Aorta (tissue), 5 donors: Measurements from ENCODE around the gene CHI3L2. TPM values are rescaled to one million over a fixed set of nuclear protein-coding genes. Genes with fewer than 3 reads are reported as not detected.

Experiments used
- ATAC-seq: fragments of 200-7000 bp; cut with Tn5 transposase; one replicate; pipeline ENCODE4 v1.9.1; 2022; ENCODE audit warnings: moderate library complexity; ENCODE audit not compliant: low FRiP score
- DNase-seq, 2 donors: peaks; one replicate each; pipeline ENCODE4 v3.0.0-alpha.2; 2020
- H3K27ac ChIP-seq, 2 donors: one replicate each; pipeline ENCODE4 v1.5.1; 2013; ENCODE audit warnings: low read length in 2 of 2, mild to moderate bottlenecking in 2 of 2, moderate library complexity in 2 of 2, control low read depth in 1 of 2, inconsistent platforms in 1 of 2, low read depth in 1 of 2
- H3K27me3 ChIP-seq, 2 donors: one replicate each; pipeline ENCODE4 v1.6.1; 2013; ENCODE audit warnings: control low read depth in 1 of 2, low read length in 1 of 2, mild to moderate bottlenecking in 1 of 2, moderate library complexity in 1 of 2; ENCODE audit not compliant: insufficient read depth in 2 of 2, control insufficient read depth in 1 of 2
- H3K36me3 ChIP-seq, 2 donors: one replicate each; pipeline ENCODE4 v1.6.1; 2013; ENCODE audit warnings: control low read depth in 1 of 2, low read length in 1 of 2, mild to moderate bottlenecking in 1 of 2; ENCODE audit not compliant: insufficient read depth in 2 of 2, control insufficient read depth in 1 of 2
- H3K4me1 ChIP-seq, 2 donors: one replicate each; pipeline ENCODE4 v1.6.1; 2013; ENCODE audit warnings: low read length in 2 of 2, control low read depth in 1 of 2, mild to moderate bottlenecking in 1 of 2, moderate library complexity in 1 of 2; ENCODE audit not compliant: insufficient read depth in 2 of 2, control insufficient read depth in 1 of 2
- H3K4me3 ChIP-seq, 2 donors: one replicate each; pipeline ENCODE4 v1.5.1; 2013; ENCODE audit warnings: low read length in 2 of 2, control low read depth in 1 of 2, mild to moderate bottlenecking in 1 of 2
- H3K9me3 ChIP-seq: one replicate; pipeline ENCODE4 v1.6.1; 2013; ENCODE audit warnings: mild to moderate bottlenecking, low read length; ENCODE audit not compliant: control insufficient read depth
- WGBS, 2 donors: extraction: QIAGEN DNeasy Blood & Tissue Kit; methylation state at CpG; one replicate each; pipeline ENCODE4 v1.1.7; 2013; 5-methylcytosine and 5-hydroxymethylcytosine counted together
- intact Hi-C, 2 donors: fragments of 100-400 bp; cut with DNase I; formaldehyde crosslinking; loops; one replicate each; pipeline versions ENCODE4 v1.14.2 to v1.15.0; 2022
- polyA plus RNA-seq, 2 donors: library from polyadenylated mRNA; stranded (reverse); fragments of 200-250 nt; gene quantifications; one replicate each; pipeline ENCODE4 v1.2.3, GENCODE V29; 2013
- total RNA-seq, 2 donors: library from RNA; stranded (reverse); fragmentation: NEBNext Ultra II Directional; extraction: Animal tissue kit (Norgen Biotek cat#: 25700); gene quantifications; one replicate each; pipeline ENCODE4 v1.2.1, GENCODE V29; 2021
- donor health status: healthy with polysubstance abuse.
- donor health status: Bipolar disorder and iron deficiency.
- donor health status: DM: no; HTN: no; CAD: no.
- donor health status: DM: no; HTN: no; CAD: no.
- donor health status: DM: yes; HTN: yes; CAD: no.

Gene CHI3L2
- total and polyA plus RNA-seq, 4 donors: 0.33 to 12.5 (median 7.8) TPM; not detected in 1

DNA sequence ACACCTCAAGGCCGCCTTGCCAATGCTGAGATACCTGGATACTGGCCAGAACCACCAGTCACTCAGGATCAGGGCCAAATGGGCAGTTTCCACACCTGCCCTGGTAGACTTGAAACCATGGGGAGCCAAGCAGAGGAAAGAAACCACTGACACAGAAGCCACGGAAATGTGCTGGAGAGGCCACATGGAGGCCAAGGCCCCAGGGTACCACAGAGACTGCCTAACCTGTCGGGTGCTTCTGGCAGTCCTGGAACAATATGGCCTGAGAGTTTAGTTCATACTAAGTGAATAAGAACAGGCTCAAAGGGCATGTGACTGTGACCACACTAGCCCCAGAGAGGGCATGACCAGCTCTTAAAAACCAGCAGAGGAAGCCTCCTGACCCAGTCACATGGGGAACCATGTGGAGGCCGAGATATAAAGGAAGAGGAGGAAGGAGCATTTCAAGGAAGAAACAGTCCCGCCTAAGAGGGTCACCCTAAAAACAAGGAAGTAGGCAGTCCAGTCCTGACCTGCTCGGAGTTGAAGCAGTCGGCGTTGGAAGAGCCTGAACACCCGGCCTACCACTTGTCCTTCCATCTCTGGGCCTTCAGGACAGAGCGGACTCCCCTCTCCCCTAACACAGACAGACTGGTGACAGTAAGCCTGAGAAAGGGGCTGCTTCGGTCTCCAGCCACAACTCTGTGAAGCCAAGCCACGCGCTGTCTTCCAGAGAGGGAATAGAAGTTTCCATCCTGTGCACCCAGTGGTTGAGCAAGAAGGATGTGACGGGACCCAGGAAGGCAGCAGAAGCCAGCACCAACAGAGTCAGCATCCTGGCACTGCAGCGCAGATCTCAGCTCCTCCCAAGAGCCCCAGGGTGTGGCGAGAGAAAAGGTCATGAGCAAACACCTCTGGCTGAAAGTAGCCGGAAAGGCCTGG, 27.4 kb upstream of the CHI3L2 start, which contains the start of gene DENND2D:
TSS of gene DENND2D (minus strand) at position 766 of the 921 bp plus-strand sequence. CDS start at position 579, 187 bp downstream.
- intact Hi-C loops: loop anchor here in 1 of 2 donors (10.0 kb wide), 1 partner anchor 55 kb away; no protein-coding TSS in a partner anchor
- peak; percentile 36 for ATAC-seq
- WGBS, 2 donors: 92% methylated on average over 17 of the region's 17 CpGs
- Histone ChIP-seq H3K9me3 (no peaks in the 10 kb centered on the region), H3K4me1 (no peaks in the 10 kb centered on the region), H3K27me3 (no peaks in the 10 kb centered on the region), H3K4me3 (no peak within 1 kb of the TSS), H3K36me3 (no peaks in the 10 kb centered on the region), H3K27ac (no peak within 1 kb of the TSS)
- peak in 1 of 2 donors; percentile 88 for DNase-seq

DNA sequence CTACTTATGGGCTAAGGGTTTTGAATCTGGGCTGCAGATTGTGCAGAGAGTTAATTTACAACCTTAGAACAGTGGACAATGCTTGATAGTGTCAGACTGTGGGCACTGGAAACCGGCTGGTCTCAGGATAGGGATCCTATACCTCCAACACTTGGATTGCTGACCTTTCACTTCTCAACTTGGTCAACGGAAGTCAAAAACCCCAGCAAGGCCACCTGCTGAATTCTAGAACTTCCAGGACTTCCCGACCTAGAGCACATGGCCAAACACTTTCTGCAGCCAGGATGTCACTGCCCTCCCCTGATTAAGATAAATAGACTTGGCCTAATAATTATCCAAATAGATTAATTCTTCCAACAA, 26.7 kb upstream of the CHI3L2 start:
- H3K27me3 ChIP-seq: no peaks in the 10 kb centered on the region
- DNase-seq (no peak), ATAC-seq (no peak)
- H3K36me3 ChIP-seq: no peaks in the 10 kb centered on the region
- no peak overlapping the region for H3K4me3 ChIP-seq
- intact Hi-C loops: no loop called here
- H3K9me3 ChIP-seq: no peaks in the 10 kb centered on the region
- WGBS, 2 donors: 82 to 84% methylated on average over 3 of the region's 3 CpGs
- no peaks in the 10 kb centered on the region for H3K4me1 ChIP-seq
- H3K27ac ChIP-seq: no peak overlapping the region

DNA sequence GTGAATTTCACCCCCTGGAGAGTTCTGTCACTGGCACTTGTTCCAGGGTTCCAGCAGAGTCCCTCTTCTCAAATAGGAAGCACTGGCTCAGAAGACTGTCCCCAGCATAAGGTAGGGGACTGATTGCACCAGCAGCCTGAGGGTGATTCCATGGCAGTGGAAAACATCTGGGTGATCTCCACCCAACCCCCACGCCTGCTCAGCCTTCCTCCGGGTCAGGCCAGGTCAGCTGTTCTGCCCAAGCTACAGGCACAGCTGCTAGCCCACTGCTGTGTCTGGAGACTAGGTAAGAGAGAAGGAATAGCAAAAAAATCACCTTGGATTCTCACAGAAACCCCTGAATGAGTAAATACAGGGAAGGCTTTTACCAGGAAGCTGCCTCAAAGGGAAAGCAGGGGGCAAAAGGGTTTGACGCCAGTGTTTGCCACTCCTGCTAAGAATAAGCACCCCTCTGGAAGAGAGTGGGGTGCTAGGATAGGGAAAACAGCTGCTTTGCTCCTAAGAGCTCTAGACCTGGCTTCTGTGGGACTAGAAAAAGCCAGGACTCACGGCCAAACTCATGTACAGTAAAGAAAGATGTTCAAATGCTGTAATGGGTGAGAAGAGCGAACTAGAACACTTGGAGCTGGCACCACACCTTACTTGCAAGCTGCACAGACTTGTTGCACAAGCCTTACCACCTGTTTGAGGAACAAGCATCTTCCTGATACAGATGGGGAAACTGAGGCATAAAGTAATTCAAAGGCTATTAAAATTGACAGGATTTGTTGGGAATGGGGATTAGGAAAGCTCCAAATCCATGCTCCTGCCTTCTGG, 26.0 kb upstream of the CHI3L2 start:
- intact Hi-C loops: no loop called here
- no peaks in the 10 kb centered on the region for H3K27me3 ChIP-seq
- WGBS, 2 donors: 62 to 71% methylated on average over 5 of the region's 5 CpGs
- no peak overlapping the region for H3K4me3 ChIP-seq
- ATAC-seq: no peak
- no peak overlapping the region for H3K27ac ChIP-seq
- no peaks in the 10 kb centered on the region for H3K9me3 ChIP-seq
- no peaks in the 10 kb centered on the region for H3K4me1 ChIP-seq
- H3K36me3 ChIP-seq: no peaks in the 10 kb centered on the region
- no peak for DNase-seq

DNA sequence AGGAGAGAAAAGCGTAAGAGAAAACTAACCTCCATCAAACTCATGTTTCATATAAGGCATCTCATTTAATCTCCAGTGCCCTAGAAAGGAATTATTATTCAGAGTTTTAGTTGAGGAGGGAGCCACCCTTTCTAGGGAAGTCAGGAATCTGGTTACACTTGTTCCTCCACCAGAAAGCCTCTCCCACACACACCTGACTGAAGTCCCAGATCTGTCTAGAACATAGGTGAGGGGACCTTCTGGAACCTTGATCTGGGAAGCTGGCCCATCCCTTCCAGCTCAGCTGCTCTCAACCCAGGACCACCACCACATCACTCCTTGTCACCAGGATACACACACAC, 25.2 kb upstream of the CHI3L2 start:
- intact Hi-C loops: no loop called here
- 92 to 97% methylated on average over 1 of the region's 1 CpG for WGBS, 2 donors
- Histone ChIP-seq H3K27me3 (no peaks in the 10 kb centered on the region), H3K4me1 (no peaks in the 10 kb centered on the region), H3K4me3 (no peak overlapping the region), H3K27ac (no peak overlapping the region), H3K9me3 (no peaks in the 10 kb centered on the region), H3K36me3 (no peaks in the 10 kb centered on the region)
- no peak for ATAC-seq
- DNase-seq: no peak

DNA sequence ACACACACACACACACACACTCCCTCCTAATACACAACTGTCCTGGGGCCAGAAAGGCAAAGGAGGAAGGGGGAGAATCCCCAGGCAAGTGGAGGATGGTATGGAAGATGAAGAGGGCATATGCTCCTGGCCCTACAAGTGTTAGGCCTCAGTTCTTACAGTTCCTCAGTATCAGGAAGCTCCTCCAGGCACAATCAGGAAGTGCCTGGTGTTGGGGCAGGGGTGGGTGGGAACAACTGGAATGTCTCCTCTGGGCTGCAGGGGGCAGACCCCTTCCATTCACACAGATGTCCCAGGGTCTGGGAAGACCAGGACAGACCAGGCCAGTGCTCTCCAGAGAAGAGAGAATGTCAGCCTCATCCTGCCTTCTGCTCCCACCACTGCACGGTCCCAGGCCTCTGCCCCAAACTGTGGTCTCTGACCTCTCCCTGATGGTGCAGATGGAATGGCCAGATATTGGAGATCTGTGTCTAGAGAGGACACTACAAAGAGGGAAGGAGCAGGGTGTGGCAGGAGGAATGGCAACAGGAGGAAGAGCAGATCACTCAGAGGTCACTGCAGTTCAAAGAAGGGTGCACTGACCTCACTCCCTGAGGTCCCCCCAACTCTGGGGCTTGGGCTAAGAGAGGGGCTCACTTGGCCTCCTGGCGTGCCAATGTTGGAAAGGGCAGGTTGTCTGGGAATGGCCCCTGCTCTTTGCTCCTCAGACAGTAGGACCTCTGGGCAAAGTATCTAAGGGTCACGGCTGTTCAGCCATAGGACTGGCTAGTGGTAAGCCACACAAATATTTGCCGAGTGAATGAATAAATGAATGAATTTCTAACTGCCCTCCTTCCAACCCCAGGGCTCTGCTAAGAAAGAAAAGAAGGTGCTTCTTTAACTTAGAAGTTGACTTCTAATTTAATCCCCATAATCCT, 24.5 kb upstream of the CHI3L2 start:
- Histone ChIP-seq H3K4me3 (no peak overlapping the region), H3K27ac (no peak overlapping the region), H3K9me3 (no peaks in the 10 kb centered on the region), H3K27me3 (no peaks in the 10 kb centered on the region), H3K36me3 (no peaks in the 10 kb centered on the region), H3K4me1 (no peaks in the 10 kb centered on the region)
- ATAC-seq (no peak), DNase-seq (no peak)
- 91 to 92% methylated on average over 4 of the region's 4 CpGs for WGBS, 2 donors
- intact Hi-C loops: no loop called here

DNA sequence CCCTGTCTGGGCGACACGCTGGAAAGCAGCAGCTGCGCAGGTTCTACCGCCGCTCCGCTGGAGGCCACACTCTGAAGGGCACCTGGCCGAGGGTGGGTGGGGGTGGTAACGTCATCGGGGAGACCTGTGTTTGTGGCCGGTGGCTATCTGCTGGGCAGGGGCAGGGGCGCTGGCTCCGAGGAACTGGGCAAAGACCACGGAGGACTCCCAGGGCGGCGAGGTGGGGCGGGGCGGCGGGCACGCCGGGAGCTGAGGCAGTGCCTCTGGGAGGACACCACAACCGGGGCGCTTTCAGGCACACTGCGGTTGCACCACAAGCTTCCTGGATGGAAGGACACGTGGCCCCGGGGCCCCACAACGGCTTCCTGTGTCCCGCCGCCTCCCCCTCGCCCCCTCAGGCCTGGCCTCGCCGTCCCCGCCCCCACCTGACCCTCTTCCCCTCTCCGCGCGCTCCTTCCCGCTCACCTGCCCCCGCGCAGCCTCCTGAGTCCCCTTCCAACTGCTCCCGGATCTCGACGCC, 23.8 kb upstream of the CHI3L2 start:
- Histone ChIP-seq H3K27me3 (no peaks in the 10 kb centered on the region), H3K9me3 (no peaks in the 10 kb centered on the region), H3K4me3 (peak overlapping the region; percentile 43 to 46), H3K36me3 (no peaks in the 10 kb centered on the region), H3K27ac (no peak overlapping the region), H3K4me1 (no peaks in the 10 kb centered on the region)
- intact Hi-C loops: no loop called here
- peak; percentile 54 for ATAC-seq
- DNase-seq: peak; percentile 87 to 88
- WGBS, 2 donors: 10 to 12% methylated on average over 23 to 41 of the region's 41 CpGs

DNA sequence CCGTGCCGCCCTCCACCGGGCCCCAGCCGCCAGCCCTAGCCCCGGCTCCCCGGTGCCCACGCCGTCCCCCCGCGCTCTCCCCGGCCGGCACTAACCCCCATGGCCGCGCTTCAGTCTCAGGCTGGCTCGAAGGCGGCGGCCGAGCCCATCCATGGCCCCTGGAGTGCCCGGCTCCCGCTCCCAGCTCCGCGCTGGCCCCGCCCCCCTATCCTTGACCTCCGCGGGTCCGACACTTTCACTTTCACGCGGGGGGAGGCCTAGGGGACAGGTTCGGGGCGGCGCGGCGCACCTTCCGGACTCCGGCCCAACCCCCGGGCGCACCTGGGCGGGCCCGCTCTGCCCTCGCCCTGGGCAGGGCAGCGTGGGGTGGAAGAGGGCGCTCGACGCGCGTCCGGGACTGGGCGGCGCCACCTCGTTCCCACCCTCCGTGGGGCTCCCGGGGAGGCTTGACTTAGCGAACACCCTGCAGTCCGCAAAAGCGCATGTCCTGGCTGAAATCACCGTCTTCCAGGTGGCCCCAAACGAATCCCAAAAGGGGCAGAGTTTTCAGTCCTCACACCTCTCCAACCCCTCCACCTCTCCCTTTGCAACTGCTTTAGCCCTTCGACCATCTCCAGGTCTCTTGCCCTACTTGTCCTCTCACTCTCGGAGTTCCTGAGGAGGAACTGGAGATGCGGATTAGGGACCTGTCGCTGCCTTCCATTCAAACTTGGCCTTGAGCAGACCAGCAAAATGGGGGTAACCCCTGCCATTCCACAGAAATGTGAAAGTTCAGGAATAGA, 23.1 kb upstream of the CHI3L2 start:
- H3K36me3 ChIP-seq: no peaks in the 10 kb centered on the region
- peak overlapping the region; percentile 43 to 46 for H3K4me3 ChIP-seq
- peak; percentile 76 to 82 for DNase-seq
- WGBS, 2 donors: 5 to 6% methylated on average over 57 to 61 of the region's 61 CpGs
- H3K27ac ChIP-seq: no peak overlapping the region
- H3K4me1 ChIP-seq: no peaks in the 10 kb centered on the region
- H3K27me3 ChIP-seq: no peaks in the 10 kb centered on the region
- no peaks in the 10 kb centered on the region for H3K9me3 ChIP-seq
- ATAC-seq: peak; percentile 78
- intact Hi-C loops: no loop called here
